ENCODE data around the gene PPP1R26.

Gene PPP1R26

GRCh38 chr9:135461936-135462335, 17.6 kb upstream of the PPP1R26 start:
- no peak for DNase-seq

- DNase-seq = no peak
These were observed 16.4 kb upstream of the PPP1R26 start for GRCh38 chr9:135463140-135463539.

GRCh38 chr9:135464181-135464580, 15.4 kb upstream of the PPP1R26 start:
- no peak for DNase-seq

GRCh38 chr9:135468854-135469521, 10.6 kb upstream of the PPP1R26 start:
- DNase-seq = peak in 1 of 2 donors; percentile 47

DNA sequence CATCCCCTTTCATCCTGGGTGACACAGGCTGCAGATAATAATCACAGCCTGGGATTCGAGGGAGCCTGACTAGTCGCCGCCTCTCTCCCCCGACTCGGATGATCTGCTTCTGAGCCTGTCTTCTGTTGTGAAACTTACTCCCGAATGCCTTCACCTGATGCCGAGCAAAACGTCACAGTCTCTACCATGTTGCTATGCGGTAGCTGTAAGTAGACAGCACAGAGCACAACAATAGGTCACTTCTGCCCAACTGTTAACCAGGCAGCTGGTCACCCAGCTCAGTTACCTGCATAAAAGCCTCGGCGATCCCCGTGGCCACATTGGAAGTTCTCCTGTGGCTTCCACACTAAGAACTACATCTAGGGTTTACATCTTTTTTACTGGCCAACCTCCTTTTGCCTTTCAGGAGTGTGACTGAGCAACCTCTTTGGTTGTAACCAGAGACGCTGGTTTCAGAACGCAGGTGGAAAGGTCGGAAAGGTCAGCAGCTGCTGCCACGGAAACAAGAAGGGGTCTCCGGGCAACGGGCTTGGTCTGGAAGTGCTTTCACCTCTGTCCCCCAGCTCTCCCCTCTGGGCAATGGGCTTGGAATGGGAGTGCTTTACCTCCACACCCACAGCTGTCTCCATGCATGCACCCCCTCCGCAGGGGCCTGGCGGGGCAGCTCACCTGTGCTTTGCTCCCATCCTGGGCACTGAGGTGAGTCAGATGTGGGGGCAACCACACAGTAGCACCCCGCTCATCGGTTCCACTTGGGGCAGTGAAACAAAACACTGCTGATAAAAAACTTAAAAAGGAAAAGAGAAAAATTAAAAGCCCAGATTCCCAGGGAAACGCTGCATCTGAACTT, 7.6 kb upstream of the PPP1R26 start:
- DNase-seq = no peak

- DNase-seq = no peak
These were observed 5.5 kb upstream of the PPP1R26 start for GRCh38 chr9:135473972-135474543.

DNA sequence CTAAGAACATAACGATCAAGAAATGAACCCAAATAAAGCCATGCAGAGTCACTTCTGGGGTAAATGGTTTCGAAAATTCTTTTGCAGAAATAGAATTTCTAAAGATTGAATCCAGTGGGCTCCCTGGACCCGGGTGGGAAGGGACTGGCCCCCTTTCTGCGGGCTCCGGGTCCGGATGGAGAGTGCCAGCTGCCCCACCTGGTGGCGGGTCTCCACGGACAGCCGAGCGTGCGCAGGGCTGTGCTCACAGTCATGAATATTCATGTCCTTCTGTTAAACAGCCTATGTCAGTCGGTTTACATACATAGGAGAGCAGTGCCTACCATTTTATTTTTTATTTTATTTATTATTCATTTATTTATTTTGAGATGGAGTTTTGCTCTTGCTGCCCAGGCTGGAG, 4.7 kb upstream of the PPP1R26 start:
- no peak for DNase-seq

DNA sequence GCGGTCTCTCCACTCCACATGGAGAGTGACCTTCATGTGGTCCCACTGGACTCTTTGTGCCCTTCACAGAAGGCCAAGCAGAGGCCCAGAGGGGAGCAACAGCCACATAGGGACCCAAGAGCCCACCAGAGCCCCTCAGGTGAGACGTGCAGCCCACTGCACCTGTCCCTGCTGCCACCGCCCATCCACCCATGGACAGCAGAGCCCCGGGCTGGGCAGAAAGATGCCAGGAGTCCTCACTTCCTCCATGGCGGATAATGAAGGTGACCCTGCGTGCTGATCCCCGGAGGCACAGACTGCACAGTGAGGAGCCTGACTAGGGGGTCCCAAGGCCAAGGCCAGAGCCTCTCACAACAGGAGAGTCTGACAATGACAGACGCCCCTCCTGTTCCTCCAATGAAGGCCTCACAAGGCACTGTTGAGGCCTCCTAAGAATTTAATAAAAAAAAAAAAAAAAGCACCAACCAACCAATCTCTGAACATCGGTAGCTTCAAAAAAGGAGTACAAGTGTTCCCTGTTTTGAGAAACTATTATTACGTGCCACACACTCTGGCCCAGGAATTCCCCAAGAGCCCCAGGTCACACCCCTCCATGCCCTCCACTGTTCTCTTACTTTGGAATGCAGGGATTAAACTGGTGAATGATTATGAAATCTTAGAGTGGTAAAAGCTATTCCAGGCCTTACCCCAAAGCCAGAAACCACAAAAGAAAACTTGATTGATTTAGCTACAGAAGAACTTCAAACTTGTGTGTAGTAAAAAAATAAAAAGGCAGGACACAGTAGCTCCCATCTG, 2.8 kb upstream of the PPP1R26 start:
- no peak for DNase-seq

- no peak for DNase-seq
These were observed 1.4 kb upstream of the PPP1R26 start for GRCh38 chr9:135478191-135478590.

GRCh38 chr9:135478829-135479468, 633 bp upstream of the PPP1R26 start:
- no peak for DNase-seq

GRCh38 chr9:135480071-135480939, 723 bp downstream of the PPP1R26 start:
- DNase-seq = no peak

DNA sequence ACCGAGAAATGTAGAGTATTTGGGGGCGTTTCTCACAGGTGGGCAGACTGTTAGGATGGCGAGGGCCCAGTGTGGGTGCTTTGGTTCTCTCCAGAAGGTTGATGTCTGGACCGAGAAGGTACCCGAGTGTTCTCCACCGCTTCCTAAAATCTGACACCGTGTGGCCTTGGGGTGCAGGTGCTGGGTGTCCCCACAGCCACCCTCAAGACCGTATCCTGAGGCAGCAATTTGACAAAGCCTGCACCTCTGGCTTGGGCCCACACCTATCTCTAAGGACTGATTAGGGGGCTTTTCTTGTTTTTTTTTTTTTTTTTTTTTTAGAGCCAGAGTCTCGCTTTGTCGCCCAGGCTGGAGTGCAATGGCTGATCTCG, 1.3 kb downstream of the PPP1R26 start:
- no peak for DNase-seq

GRCh38 chr9:135482015-135482754, 2.6 kb downstream of the PPP1R26 start:
- DNase-seq = no peak

- no peak for DNase-seq
These were observed 5.1 kb downstream of the PPP1R26 start for GRCh38 chr9:135484460-135485277.

- no peak for DNase-seq
These were observed 5.8 kb downstream of the PPP1R26 start for GRCh38 chr9:135485385-135485784.

- DNase-seq = no peak
These were observed 6.2 kb downstream of the PPP1R26 start for GRCh38 chr9:135485832-135486231.

DNA sequence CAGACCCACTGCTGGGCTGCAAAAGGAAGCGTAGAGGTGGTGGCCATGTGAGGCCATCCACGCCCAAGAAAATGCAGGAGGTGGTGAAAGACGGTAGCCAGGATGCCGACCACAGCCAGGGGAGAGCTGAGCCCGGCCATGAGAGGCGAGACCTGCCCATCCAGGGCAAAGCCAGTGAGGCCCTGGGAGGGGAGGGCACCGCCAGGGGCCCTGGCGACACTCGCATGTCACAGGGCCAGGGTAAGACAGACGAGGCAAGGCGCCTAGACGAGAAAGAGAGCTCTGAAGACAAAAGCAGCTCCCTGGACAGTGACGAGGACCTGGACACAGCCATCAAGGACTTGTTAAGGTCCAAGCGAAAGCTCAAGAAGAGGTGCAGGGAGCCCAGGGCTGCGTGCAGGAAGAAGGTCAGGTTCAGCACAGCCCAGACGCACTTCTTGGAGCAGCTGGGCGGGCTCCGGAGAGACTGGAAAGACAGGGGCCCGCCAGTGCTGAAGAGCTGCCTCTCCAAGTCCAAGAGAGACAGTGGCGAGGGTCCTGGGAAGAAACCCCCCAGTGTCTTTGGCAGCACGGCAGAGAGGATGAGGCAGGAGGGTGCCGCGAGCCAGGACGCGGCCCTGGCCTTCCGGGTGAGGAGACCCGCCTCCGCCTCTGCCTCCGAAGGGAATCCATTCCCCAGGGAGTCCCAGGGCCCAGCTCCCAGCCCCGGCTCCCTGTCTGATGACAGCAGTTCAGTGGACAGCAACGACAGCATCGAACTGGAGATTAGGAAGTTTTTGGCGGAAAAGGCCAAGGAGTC, 6.9 kb downstream of the PPP1R26 start:
- DNase-seq = no peak

DNA sequence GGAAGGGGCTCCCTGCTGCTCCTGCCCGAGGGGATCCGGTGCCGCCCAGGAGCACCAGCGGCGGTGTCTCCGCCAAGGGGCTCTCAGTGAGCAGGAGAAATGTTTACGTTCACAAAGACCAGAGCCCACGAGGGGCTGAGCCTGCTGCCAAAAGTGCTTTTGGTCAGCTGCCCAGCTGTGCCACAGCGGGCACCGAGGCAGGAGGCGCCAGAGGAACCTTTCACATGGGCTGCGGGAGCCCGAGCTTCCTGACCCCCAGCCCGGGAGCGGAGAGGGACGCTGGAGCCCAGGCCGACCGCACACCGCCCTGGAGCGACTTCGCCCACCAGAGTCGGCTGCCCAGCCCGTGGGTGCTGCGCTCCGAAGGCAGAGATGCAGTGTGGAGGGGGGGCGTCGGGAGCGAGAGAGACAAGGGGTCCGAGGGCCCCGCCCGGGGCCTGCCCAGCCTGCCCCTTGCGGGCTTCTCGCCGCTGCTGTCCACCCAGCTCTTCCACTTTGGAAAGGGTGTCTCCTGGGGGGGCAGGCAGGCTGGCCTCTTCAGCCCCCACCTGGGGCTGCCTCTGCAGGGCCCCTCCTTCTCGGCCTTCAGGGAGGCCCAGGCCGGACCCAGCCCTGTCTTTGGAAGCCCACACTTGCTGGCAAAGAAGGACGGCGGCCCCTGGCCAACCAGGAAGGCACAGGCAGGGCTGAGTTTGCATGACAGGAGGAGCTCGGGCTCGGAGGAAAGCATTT, 7.9 kb downstream of the PPP1R26 start:
- no peak for DNase-seq

GRCh38 chr9:135488013-135488330, 8.4 kb downstream of the PPP1R26 start:
- no peak for DNase-seq

Measured in CD4-positive, alpha-beta T cell treated with Interferon alpha-2 for 1 hour (primary cell).